K562 (cell line): ENCODE results near the gene CALM3. TPM values are rescaled to one million over a fixed set of nuclear protein-coding genes. Genes with fewer than 3 reads are reported as not detected.

ENCODE experiments used
- CCNT2 ChIP-seq: IDR thresholded peaks from 2 replicates; pipeline ENCODE4 v1.6.1; 2011; ENCODE audit warnings: borderline replicate concordance, low read depth, mild to moderate bottlenecking, moderate library complexity, mixed read lengths, low read length; ENCODE audit not compliant: insufficient read length; ENCODE audit errors: extremely low read depth
- IFI16 ChIP-seq: fragments of 250-450 bp; sonication (Bioruptor Pico); IDR thresholded peaks from 2 replicates; pipeline ENCODE4 v2.1.2; 2022; ENCODE audit warnings: mild to moderate bottlenecking, inconsistent platforms
- KHSRP ChIP-seq: fragments of 450-650 bp; IDR thresholded peaks from 2 replicates; pipeline ENCODE4 v1.6.1; 2017
- SIN3B ChIP-seq: fragments of 450-650 bp; IDR thresholded peaks from 2 replicates; pipeline ENCODE4 v1.6.1; 2017; ENCODE audit warnings: low read depth, mild to moderate bottlenecking, moderate library complexity
- XRCC5 ChIP-seq: fragments of 200-400 bp; formaldehyde crosslinking; IDR thresholded peaks from 2 replicates; pipeline ENCODE4 v1.6.1; 2017; ENCODE audit warnings: low read depth, mild to moderate bottlenecking, low read length
- ZBTB12 ChIP-seq: fragments of 250-450 bp; sonication (Bioruptor Pico); IDR thresholded peaks from 2 replicates; pipeline ENCODE4 v1.4.0; 2020
- ZKSCAN3 ChIP-seq: fragments of 250-450 bp; sonication (Bioruptor Pico); IDR thresholded peaks from 2 replicates; pipeline ENCODE4 v1.4.0; 2020
- ZNF311 ChIP-seq: fragments of 250-450 bp; sonication (Bioruptor Pico); IDR thresholded peaks from 2 replicates; pipeline ENCODE4 v1.4.0; 2020; ENCODE audit warnings: mild to moderate bottlenecking, moderate library complexity
- ZNF76 ChIP-seq: fragments of 250-450 bp; sonication (Bioruptor Pico); IDR thresholded peaks from 2 replicates; pipeline ENCODE4 v1.4.0; 2020; ENCODE audit warnings: mild to moderate bottlenecking, moderate library complexity, borderline replicate concordance
- polyA plus RNA-seq, 8 experiments: library from polyadenylated mRNA; depleted of rRNA in 4 of 8; stranded (reverse) in 5 of 8; unstranded in 3 of 8; fragments of >200 nt; fragmentation: Nextera tagmentation in 2 of 8; fragmentation: Illumina TruSeq in 1 of 8; extraction: Ambion mirVana in 2 of 8; extraction: Trizol in 1 of 8; gene quantifications; 2 replicates each; pipeline versions ENCODE4 v1.2.1 to v1.2.3, GENCODE V29; 2011 to 2014; ENCODE audit warnings: inconsistent platforms in 1 of 8, missing spikeins in 1 of 8
- total RNA-seq, 7 experiments: library from RNA; depleted of rRNA in 6 of 7; stranded (reverse); fragments of >200 nt in 6 of 7; fragmentation: Illumina TruSeq in 2 of 7; extraction: Trizol in 2 of 7; gene quantifications; 2 replicates each; pipeline versions ENCODE4 v1.2.1 to v1.2.3, GENCODE V29; 2011 to 2021; ENCODE audit warnings: low replicate concordance in 1 of 7
- TF ChIP-seq, protein P1 (sequence below): fragments of 450-650 bp; IDR thresholded peaks from 2 replicates; pipeline ENCODE4 v1.6.1; 2016; ENCODE audit warnings: mild to moderate bottlenecking
- TF ChIP-seq, protein P2 (sequence below): sonication (generic); formaldehyde crosslinking; IDR thresholded peaks from 2 replicates; pipeline ENCODE4 v1.8.1; 2022; ENCODE audit warnings: missing genetic modification reagents
- TF ChIP-seq, protein P3 (sequence below): fragments of 450-650 bp; IDR thresholded peaks from 2 replicates; pipeline ENCODE4 v1.6.1; 2018; ENCODE audit warnings: mild to moderate bottlenecking, low read depth; ENCODE audit not compliant: partially characterized antibody

Gene CALM3
- total and polyA plus RNA-seq, 9 of the 15 experiments (the other 6 are each of a cell fraction or from before 2014, with no cell fraction given): 34.6 to 350 (median 156) TPM

- TF ChIP-seq, protein P1, sequence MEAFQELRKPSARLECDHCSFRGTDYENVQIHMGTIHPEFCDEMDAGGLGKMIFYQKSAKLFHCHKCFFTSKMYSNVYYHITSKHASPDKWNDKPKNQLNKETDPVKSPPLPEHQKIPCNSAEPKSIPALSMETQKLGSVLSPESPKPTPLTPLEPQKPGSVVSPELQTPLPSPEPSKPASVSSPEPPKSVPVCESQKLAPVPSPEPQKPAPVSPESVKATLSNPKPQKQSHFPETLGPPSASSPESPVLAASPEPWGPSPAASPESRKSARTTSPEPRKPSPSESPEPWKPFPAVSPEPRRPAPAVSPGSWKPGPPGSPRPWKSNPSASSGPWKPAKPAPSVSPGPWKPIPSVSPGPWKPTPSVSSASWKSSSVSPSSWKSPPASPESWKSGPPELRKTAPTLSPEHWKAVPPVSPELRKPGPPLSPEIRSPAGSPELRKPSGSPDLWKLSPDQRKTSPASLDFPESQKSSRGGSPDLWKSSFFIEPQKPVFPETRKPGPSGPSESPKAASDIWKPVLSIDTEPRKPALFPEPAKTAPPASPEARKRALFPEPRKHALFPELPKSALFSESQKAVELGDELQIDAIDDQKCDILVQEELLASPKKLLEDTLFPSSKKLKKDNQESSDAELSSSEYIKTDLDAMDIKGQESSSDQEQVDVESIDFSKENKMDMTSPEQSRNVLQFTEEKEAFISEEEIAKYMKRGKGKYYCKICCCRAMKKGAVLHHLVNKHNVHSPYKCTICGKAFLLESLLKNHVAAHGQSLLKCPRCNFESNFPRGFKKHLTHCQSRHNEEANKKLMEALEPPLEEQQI: no peak
- TF ChIP-seq CCNT2 (no peak), XRCC5 (no peak), ZKSCAN3 (CRISPR knock-in tag) (no peak), ZNF311 (CRISPR knock-in tag) (peak; percentile 41; the same call in 1 of the 2 replicates), SIN3B (no peak), ZBTB12 (CRISPR knock-in tag) (no peak), ZNF76 (CRISPR knock-in tag) (0 out of 2 replicates have a peak, but pooled peaks have one; percentile 12), IFI16 (no peak), KHSRP (no peak)
- TF ChIP-seq, protein P2, sequence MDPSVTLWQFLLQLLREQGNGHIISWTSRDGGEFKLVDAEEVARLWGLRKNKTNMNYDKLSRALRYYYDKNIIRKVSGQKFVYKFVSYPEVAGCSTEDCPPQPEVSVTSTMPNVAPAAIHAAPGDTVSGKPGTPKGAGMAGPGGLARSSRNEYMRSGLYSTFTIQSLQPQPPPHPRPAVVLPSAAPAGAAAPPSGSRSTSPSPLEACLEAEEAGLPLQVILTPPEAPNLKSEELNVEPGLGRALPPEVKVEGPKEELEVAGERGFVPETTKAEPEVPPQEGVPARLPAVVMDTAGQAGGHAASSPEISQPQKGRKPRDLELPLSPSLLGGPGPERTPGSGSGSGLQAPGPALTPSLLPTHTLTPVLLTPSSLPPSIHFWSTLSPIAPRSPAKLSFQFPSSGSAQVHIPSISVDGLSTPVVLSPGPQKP: no peak
- TF ChIP-seq, protein P3, sequence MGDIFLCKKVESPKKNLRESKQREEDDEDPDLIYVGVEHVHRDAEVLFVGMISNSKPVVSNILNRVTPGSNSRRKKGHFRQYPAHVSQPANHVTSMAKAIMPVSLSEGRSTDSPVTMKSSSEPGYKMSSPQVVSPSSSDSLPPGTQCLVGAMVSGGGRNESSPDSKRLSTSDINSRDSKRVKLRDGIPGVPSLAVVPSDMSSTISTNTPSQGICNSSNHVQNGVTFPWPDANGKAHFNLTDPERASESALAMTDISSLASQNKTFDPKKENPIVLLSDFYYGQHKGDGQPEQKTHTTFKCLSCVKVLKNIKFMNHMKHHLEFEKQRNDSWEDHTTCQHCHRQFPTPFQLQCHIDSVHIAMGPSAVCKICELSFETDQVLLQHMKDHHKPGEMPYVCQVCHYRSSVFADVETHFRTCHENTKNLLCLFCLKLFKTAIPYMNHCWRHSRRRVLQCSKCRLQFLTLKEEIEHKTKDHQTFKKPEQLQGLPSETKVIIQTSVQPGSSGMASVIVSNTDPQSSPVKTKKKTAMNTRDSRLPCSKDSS: no peak
Observed at GRCh38 chr19:46629546-46630025, 28.5 kb downstream of the CALM3 start (continued).
